Adrenal gland (tissue), 12 donors: ENCODE results near the gene PPP1R9A. TPM values are rescaled to one million over a fixed set of nuclear protein-coding genes. Genes with fewer than 3 reads are reported as not detected.
"Not testable (repeated sequence)": the region's sequence is repeated elsewhere in the genome, so short reads cannot be mapped to it uniquely, and the experiment has no call there.

Source experiments
- DNase-seq, 7 donors: peaks; one replicate each; pipeline ENCODE4 v3.0.0-alpha.2; 2019 to 2020
- H3K27ac ChIP-seq, 5 donors: fragments of 200-600 bp; sonication (generic) in 4 of 5; 1 replicate in 3 of 5; 2 replicates in 2 of 5; pipeline versions ENCODE4 v1.5.1 to v1.8.0; 2016 to 2020; ENCODE audit warnings: mild to moderate bottlenecking in 1 of 5
- H3K27me3 ChIP-seq: fragments of 200-600 bp; 2 replicates; pipeline ENCODE4 v1.8.0; 2021
- H3K36me3 ChIP-seq, 2 donors: fragments of 200-600 bp; replicated peaks in 1 of 2; 1 replicate in 1 of 2; 2 replicates in 1 of 2; pipeline versions ENCODE4 v1.5.1 to v1.8.0; 2018 to 2022
- H3K4me1 ChIP-seq, 2 donors: fragments of 200-600 bp; replicated peaks in 1 of 2; 1 replicate in 1 of 2; 2 replicates in 1 of 2; pipeline versions ENCODE4 v1.5.1 to v1.8.0; 2018 to 2021
- H3K4me3 ChIP-seq, 4 donors: fragments of 200-600 bp; sonication (generic) in 3 of 4; one replicate each; pipeline ENCODE4 v1.5.1; 2016 to 2018
- H3K9me3 ChIP-seq, 3 donors: fragments of 200-600 bp; sonication (generic) in 1 of 3; replicated peaks in 1 of 3; 1 replicate in 2 of 3; 2 replicates in 1 of 3; pipeline versions ENCODE4 v1.5.1 to v1.8.0; 2016 to 2021
- CTCF ChIP-seq, 6 experiments: fragments of 450-650 bp in 4 of 6; fragments of 200-600 bp in 2 of 6; sonication (generic) in 1 of 6; IDR thresholded peaks; 1 replicate in 5 of 6; 2 replicates in 1 of 6; pipeline versions ENCODE4 v1.5.1 to v1.8.0; 2016 to 2021; ENCODE audit warnings: antibody characterized with exemption in 6 of 6, mild to moderate bottlenecking in 2 of 6, moderate library complexity in 1 of 6
- POLR2A ChIP-seq, 2 donors: fragments of 450-650 bp; IDR thresholded peaks; one replicate each; pipeline ENCODE4 v1.6.1; 2017; ENCODE audit warnings: antibody characterized with exemption in 2 of 2, mild to moderate bottlenecking in 2 of 2, moderate library complexity in 1 of 2
- WGBS, 4 donors: extraction: QIAGEN DNeasy Blood & Tissue Kit in 2 of 4; methylation state at CpG; one replicate each; pipeline versions ENCODE4 v1.1.5 to v1.1.7; 2013 to 2017; 5-methylcytosine and 5-hydroxymethylcytosine counted together
- intact Hi-C, 2 donors: fragments of 100-400 bp; cut with DNase I; formaldehyde crosslinking; loops; one replicate each; pipeline versions ENCODE4 v1.14.1 to v1.15.0; 2022 to 2023
- polyA plus RNA-seq, 3 donors: library from polyadenylated mRNA; stranded (reverse); fragments of 200-250 nt in 2 of 3; fragments of 350-450 nt in 1 of 3; fragmentation: Illumina TruSeq in 1 of 3; extraction: RNeasy Lipid Tissue Mini Kit (QIAGEN cat#74804) in 1 of 3; gene quantifications; one replicate each; pipeline ENCODE4 v1.2.3, GENCODE V29; 2013 to 2014
- total RNA-seq, 9 donors: library from RNA; depleted of rRNA in 4 of 9; stranded (reverse); fragments of >200 nt in 4 of 9; fragments of 120-200 nt in 1 of 9; fragmentation: NEBNext Ultra II Directional in 1 of 9; extraction: Animal tissue kit (Norgen Biotek cat#: 25700) in 1 of 9; gene quantifications; one replicate each; pipeline versions ENCODE4 v1.1.0 to v1.2.4, GENCODE V29; 2013 to 2023
- donor health status: healthy with polysubstance abuse.
- donor health status: Bipolar disorder and iron deficiency.
- donor health status: DM: yes; HTN: yes; CAD: no.
- donor health status: DM: no; HTN: no; CAD: no.
- donor health status: DM: no; HTN: no; CAD: no.
- donor health status: DM: yes; HTN: yes; CAD: no.

The PPP1R9A gene
- total and polyA plus RNA-seq, 12 donors = 7.2 to 86.0 (median 40.6) TPM

- Histone ChIP-seq H3K36me3 (no peaks in the 10 kb centered on the region), H3K27ac (no peak overlapping the region), H3K9me3 (no peaks in the 10 kb centered on the region), H3K4me3 (no peak overlapping the region), H3K27me3 (no peaks in the 10 kb centered on the region), H3K4me1 (no peaks in the 10 kb centered on the region)
- TF ChIP-seq POLR2A (IDR thresholded peaks at IDR 0.05) (no peak), CTCF (IDR thresholded peaks at IDR 0.05) (no peak)
- 92 to 99% (median 93%) methylated on average over 5 of the region's 5 CpGs for WGBS, 4 donors
- intact Hi-C loops = no loop called here
- no peak for DNase-seq
Measured at GRCh38 chr7:95001815-95002561, 94.6 kb downstream of the PPP1R9A start.

GRCh38 chr7:95002775-95003174 lies 95.4 kb downstream of the PPP1R9A start:
- Histone ChIP-seq H3K27me3 (no peaks in the 10 kb centered on the region), H3K9me3 (no peaks in the 10 kb centered on the region), H3K36me3 (no peaks in the 10 kb centered on the region), H3K4me3 (no peak overlapping the region), H3K27ac (no peak overlapping the region), H3K4me1 (no peaks in the 10 kb centered on the region)
- intact Hi-C loops = no loop called here
- DNase-seq = no peak
- 88 to 100% (median 94%) methylated on average over 1 of the region's 1 CpG for WGBS, 4 donors
- no peak for TF ChIP-seq POLR2A (IDR thresholded peaks at IDR 0.05)
- no peak for TF ChIP-seq CTCF (IDR thresholded peaks at IDR 0.05)

- intact Hi-C loops = no loop called here
- no peaks in the 10 kb centered on the region for H3K27me3 ChIP-seq
- no peaks in the 10 kb centered on the region for H3K9me3 ChIP-seq
- H3K4me1 ChIP-seq = no peaks in the 10 kb centered on the region
- no peak for TF ChIP-seq CTCF (IDR thresholded peaks at IDR 0.05)
- no peak for TF ChIP-seq POLR2A (IDR thresholded peaks at IDR 0.05)
- H3K4me3 ChIP-seq = no peak overlapping the region
- H3K27ac ChIP-seq = no peak overlapping the region
- 29 to 40% (median 37%) methylated on average over 6 of the region's 6 CpGs for WGBS, 4 donors
- no peaks in the 10 kb centered on the region for H3K36me3 ChIP-seq
- DNase-seq = peak in 2 of 7 donors; percentile 29 to 38
Measured at GRCh38 chr7:95004618-95005247, 97.3 kb downstream of the PPP1R9A start.

- TF ChIP-seq POLR2A (IDR thresholded peaks at IDR 0.05) = no peak
- TF ChIP-seq CTCF (IDR thresholded peaks at IDR 0.05) = no peak
- DNase-seq = no peak
- H3K36me3 ChIP-seq = no peaks in the 10 kb centered on the region
- H3K4me3 ChIP-seq = no peak overlapping the region
- no peaks in the 10 kb centered on the region for H3K27me3 ChIP-seq
- intact Hi-C loops = no loop called here
- peaks cover 0 to 3% of the 10 kb centered on the region in 2 donors for H3K4me1 ChIP-seq
- H3K9me3 ChIP-seq = no peaks in the 10 kb centered on the region
- 96 to 100% (median 97%) methylated on average over 5 of the region's 5 CpGs for WGBS, 4 donors
- H3K27ac ChIP-seq = no peak overlapping the region
Measured at GRCh38 chr7:95006010-95006409, 98.6 kb downstream of the PPP1R9A start.

- H3K9me3 ChIP-seq, DNase-seq, H3K36me3 ChIP-seq, H3K27ac ChIP-seq, H3K4me3 ChIP-seq, H3K27me3 ChIP-seq, intact Hi-C loops: not testable (repeated sequence)
- peaks cover 0 to 12% of the 10 kb centered on the region in 2 donors for H3K4me1 ChIP-seq
- WGBS, 4 donors = 92 to 95% (median 92%) methylated on average over 6 of the region's 6 CpGs
Measured at GRCh38 chr7:95008773-95009172, 101.4 kb downstream of the PPP1R9A start.
